Measurements from ENCODE around the gene MAMDC4. TPM values are rescaled to one million over a fixed set of nuclear protein-coding genes. Genes with fewer than 3 reads are reported as not detected.

The MAMDC4 gene
- total and polyA plus RNA-seq, 2 of the 13 experiments (the other 11 are each of a cell fraction or from before 2014, with no cell fraction given): 6.0 to 6.8 TPM

DNA sequence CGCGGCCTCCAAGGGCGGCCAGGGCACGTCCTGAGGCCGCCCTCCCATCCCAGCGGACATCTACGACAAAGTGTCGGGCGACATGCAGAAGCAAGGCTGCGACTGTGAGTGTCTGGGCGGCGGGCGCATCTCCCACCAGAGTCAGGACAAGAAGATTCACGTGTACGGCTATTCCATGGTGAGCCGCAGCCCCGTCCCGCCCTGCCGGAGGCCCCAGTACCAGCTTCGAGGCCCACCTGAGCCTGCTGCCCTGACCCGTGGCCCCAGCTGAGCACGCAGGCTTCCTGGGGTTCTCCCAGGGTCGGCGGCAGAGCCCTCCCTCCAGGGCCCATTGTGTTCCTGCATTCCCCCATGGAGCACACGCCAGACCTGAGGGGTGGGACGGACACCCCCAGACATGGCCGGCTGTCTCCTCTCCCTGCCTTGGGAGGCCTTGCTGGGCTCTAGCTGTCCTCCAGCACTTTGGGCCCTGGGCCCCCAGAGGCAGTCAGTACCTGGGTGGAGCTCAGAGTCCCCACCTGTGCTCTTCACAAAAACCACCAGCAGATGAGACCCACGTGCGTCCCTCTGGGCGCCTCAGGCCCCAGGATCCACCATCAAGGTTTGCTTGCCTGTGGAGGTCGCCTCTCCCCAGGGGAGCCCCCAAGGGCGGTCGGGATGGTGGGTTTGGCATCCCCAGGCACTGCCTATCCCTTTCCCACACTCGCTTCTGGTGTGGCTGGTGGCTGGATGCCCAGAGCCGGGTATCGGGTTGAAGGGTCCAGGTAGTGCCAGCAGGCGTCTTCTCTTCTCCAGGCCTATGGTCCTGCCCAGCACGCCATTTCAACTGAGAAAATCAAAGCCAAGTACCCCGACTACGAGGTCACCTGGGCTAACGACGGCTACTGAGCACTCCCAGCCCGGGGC lies 1.9 kb upstream of the MAMDC4 start (continued):
- TF ChIP-seq POLR2G (IDR thresholded peaks at IDR 0.05; ENCODE audit: low read depth, low read length): peak; percentile 65
- TF ChIP-seq PAX8 (CRISPR knock-in tag; IDR thresholded peaks at IDR 0.05; ENCODE audit: borderline replicate concordance): 0 out of 2 replicates have a peak, but pooled peaks have one; percentile 22
- TF ChIP-seq, protein P1, sequence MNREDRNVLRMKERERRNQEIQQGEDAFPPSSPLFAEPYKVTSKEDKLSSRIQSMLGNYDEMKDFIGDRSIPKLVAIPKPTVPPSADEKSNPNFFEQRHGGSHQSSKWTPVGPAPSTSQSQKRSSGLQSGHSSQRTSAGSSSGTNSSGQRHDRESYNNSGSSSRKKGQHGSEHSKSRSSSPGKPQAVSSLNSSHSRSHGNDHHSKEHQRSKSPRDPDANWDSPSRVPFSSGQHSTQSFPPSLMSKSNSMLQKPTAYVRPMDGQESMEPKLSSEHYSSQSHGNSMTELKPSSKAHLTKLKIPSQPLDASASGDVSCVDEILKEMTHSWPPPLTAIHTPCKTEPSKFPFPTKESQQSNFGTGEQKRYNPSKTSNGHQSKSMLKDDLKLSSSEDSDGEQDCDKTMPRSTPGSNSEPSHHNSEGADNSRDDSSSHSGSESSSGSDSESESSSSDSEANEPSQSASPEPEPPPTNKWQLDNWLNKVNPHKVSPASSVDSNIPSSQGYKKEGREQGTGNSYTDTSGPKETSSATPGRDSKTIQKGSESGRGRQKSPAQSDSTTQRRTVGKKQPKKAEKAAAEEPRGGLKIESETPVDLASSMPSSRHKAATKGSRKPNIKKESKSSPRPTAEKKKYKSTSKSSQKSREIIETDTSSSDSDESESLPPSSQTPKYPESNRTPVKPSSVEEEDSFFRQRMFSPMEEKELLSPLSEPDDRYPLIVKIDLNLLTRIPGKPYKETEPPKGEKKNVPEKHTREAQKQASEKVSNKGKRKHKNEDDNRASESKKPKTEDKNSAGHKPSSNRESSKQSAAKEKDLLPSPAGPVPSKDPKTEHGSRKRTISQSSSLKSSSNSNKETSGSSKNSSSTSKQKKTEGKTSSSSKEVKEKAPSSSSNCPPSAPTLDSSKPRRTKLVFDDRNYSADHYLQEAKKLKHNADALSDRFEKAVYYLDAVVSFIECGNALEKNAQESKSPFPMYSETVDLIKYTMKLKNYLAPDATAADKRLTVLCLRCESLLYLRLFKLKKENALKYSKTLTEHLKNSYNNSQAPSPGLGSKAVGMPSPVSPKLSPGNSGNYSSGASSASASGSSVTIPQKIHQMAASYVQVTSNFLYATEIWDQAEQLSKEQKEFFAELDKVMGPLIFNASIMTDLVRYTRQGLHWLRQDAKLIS (CRISPR knock-in tag; IDR thresholded peaks at IDR 0.05): 0 out of 2 replicates have a peak, but pooled peaks have one; percentile 0
- TF ChIP-seq, protein P2, sequence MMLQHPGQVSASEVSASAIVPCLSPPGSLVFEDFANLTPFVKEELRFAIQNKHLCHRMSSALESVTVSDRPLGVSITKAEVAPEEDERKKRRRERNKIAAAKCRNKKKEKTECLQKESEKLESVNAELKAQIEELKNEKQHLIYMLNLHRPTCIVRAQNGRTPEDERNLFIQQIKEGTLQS (CRISPR knock-in tag; IDR thresholded peaks at IDR 0.05): 0 out of 2 replicates have a peak, but pooled peaks have one; percentile 5
- peak; percentile 32 for TF ChIP-seq RBM39 (IDR thresholded peaks at IDR 0.05; ENCODE audit: low read depth, low read length, poor library complexity, severe bottlenecking)
- TF ChIP-seq ZNF556 (CRISPR knock-in tag; IDR thresholded peaks at IDR 0.05; ENCODE audit: borderline replicate concordance): peak; percentile 37; the same call in 1 of the 2 replicates
- 0 out of 2 replicates have a peak, but pooled peaks have one; percentile 64 for TF ChIP-seq ZNF724P (CRISPR knock-in tag; IDR thresholded peaks at IDR 0.05; ENCODE audit: borderline replicate concordance)
- no peak for TF ChIP-seq SIX1 (CRISPR knock-in tag; IDR thresholded peaks at IDR 0.05; ENCODE audit: borderline replicate concordance)
- TF ChIP-seq SAFB2 (CRISPR knock-in tag; IDR thresholded peaks at IDR 0.05; ENCODE audit: borderline replicate concordance, low read depth): no peak
- no peak for TF ChIP-seq ZNF160 (CRISPR knock-in tag; IDR thresholded peaks at IDR 0.05)
- 0 out of 2 replicates have a peak, but pooled peaks have one; percentile 19 for TF ChIP-seq ZNF598 (CRISPR knock-in tag; IDR thresholded peaks at IDR 0.05; ENCODE audit: borderline replicate concordance)
- peak; percentile 45 for TF ChIP-seq RBM22 (optimal IDR thresholded peaks at IDR 0.05; ENCODE audit: low read length)
- no peak for TF ChIP-seq ZNF253 (CRISPR knock-in tag; IDR thresholded peaks at IDR 0.05; ENCODE audit: borderline replicate concordance)
- TF ChIP-seq, protein P3, sequence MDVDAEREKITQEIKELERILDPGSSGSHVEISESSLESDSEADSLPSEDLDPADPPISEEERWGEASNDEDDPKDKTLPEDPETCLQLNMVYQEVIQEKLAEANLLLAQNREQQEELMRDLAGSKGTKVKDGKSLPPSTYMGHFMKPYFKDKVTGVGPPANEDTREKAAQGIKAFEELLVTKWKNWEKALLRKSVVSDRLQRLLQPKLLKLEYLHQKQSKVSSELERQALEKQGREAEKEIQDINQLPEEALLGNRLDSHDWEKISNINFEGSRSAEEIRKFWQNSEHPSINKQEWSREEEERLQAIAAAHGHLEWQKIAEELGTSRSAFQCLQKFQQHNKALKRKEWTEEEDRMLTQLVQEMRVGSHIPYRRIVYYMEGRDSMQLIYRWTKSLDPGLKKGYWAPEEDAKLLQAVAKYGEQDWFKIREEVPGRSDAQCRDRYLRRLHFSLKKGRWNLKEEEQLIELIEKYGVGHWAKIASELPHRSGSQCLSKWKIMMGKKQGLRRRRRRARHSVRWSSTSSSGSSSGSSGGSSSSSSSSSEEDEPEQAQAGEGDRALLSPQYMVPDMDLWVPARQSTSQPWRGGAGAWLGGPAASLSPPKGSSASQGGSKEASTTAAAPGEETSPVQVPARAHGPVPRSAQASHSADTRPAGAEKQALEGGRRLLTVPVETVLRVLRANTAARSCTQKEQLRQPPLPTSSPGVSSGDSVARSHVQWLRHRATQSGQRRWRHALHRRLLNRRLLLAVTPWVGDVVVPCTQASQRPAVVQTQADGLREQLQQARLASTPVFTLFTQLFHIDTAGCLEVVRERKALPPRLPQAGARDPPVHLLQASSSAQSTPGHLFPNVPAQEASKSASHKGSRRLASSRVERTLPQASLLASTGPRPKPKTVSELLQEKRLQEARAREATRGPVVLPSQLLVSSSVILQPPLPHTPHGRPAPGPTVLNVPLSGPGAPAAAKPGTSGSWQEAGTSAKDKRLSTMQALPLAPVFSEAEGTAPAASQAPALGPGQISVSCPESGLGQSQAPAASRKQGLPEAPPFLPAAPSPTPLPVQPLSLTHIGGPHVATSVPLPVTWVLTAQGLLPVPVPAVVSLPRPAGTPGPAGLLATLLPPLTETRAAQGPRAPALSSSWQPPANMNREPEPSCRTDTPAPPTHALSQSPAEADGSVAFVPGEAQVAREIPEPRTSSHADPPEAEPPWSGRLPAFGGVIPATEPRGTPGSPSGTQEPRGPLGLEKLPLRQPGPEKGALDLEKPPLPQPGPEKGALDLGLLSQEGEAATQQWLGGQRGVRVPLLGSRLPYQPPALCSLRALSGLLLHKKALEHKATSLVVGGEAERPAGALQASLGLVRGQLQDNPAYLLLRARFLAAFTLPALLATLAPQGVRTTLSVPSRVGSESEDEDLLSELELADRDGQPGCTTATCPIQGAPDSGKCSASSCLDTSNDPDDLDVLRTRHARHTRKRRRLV (CRISPR knock-in tag; IDR thresholded peaks at IDR 0.05): 0 out of 2 replicates have a peak, but pooled peaks have one; percentile 16
